D721Med (cell line): Measurements from ENCODE around the gene PLEKHB2.

Experiments used
- DNase-seq: peaks from one replicate; pipeline ENCODE4 v3.0.0; 2011; ENCODE audit warnings: low spot score; ENCODE audit not compliant: insufficient read length
- FAIRE-seq: peaks from 2 replicates; lab custom pipeline; 2011; peaks lifted over from hg19 to GRCh38; lab: Jason Lieb, UNC
- TF ChIP-seq, protein P1 (sequence below): IDR thresholded peaks from 2 replicates; pipeline ENCODE4 v1.5.1; 2012; ENCODE audit warnings: mild to moderate bottlenecking, control low read depth; ENCODE audit not compliant: insufficient read depth; ENCODE audit errors: missing control alignments

The PLEKHB2 gene

DNA sequence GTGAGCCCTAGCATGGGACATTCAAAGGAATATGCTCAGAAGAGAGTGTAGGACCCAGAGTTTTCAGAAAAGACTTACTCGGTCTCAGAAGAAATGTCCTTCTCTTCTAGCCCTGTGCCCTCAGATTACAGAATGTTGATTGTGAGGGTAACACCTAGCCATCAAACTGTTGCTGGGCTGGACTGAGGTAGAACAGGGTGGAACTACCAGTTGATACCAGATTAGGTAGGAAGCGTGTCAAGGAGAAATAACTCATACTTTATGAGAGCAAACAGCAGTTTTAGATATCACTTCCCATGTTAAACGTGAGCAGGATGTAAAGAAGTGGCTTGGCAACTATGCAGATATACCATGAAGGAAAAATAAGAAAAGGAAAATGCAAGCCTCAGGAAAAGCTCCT, 22.8 kb downstream of the PLEKHB2 start:
- DNase-seq (no peak), FAIRE-seq (no peak)
- TF ChIP-seq, protein P1, sequence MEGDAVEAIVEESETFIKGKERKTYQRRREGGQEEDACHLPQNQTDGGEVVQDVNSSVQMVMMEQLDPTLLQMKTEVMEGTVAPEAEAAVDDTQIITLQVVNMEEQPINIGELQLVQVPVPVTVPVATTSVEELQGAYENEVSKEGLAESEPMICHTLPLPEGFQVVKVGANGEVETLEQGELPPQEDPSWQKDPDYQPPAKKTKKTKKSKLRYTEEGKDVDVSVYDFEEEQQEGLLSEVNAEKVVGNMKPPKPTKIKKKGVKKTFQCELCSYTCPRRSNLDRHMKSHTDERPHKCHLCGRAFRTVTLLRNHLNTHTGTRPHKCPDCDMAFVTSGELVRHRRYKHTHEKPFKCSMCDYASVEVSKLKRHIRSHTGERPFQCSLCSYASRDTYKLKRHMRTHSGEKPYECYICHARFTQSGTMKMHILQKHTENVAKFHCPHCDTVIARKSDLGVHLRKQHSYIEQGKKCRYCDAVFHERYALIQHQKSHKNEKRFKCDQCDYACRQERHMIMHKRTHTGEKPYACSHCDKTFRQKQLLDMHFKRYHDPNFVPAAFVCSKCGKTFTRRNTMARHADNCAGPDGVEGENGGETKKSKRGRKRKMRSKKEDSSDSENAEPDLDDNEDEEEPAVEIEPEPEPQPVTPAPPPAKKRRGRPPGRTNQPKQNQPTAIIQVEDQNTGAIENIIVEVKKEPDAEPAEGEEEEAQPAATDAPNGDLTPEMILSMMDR, result no peak

DNA sequence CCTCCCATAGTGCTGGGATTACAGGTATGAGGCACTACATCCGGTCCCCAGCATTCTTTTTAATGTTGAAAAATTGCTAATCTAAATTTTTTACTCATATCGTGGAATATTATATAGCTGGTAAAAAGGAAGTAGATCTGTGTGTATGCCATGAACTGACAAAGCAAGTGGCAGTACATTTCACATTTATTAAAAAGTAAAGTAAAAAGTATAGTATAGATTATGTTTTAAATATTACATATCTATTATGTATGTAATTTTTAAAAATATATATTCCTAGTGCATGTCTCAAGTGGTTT, 25.1 kb downstream of the PLEKHB2 start:
- TF ChIP-seq, protein P1, result no peak
- no peak for DNase-seq
- FAIRE-seq, result no peak

DNA sequence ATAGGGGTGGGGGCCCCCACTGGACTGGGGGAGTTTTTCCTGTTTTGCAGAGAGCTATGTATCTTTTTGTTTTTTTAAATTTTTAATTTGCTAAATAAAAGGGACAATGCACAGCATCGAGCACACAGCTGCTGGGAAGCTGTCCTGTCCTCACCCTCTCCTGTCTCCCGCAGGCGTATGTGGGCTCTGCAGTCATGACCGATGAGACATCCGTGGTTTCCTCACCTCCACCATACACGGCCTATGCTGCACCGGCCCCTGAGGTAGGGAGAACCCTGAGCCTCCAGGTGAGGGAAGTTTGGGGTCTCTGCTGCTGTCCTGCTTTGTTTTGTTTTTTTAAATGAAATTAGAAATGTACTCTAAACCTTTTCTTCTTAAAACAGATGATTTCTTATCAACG, 27.6 kb downstream of the PLEKHB2 start:
- no peak for DNase-seq

DNA sequence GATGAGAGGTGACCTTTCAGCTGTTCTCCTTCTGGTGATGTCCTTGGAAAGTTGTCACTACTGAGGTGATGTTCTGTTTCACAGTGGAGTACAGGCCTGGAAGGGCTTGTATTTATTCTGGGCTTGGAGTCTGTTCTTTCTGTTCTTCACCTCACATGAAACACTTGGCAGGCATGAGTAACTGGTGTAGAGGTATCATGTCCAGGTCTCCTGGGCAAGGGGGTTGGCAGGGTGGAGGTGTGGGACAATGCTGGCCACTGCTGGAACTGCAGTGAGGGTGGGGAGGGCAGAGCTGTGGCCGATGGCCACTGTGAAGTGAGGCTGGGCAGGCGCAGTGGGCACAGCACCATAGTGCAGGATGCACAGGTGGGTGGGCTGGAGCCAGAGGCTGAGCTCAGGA, 35.4 kb downstream of the PLEKHB2 start:
- FAIRE-seq (no peak), DNase-seq (no peak)
- TF ChIP-seq, protein P1, result no peak

More for the DNA sequence above, 27.6 kb downstream of the PLEKHB2 start:
- no peak for FAIRE-seq
- TF ChIP-seq, protein P1, result no peak

DNA sequence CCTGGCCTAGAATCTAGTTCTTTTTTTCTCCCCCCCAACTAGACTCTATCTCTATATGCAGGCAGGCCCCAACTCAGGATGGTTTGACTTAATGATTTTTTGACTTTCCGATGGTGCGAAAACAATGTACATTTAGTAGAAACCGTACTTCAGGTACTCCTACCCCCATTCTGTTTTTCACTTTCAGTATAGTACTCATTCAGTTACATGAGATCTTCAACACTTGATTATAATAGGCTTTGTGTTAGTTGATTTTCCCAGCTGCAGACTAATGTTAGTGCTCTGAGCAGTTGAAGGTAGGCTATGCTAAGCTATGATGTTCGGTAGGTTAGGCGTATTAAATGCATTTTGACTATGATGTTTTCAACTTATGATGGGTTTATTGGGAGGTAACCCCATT, 37.7 kb downstream of the PLEKHB2 start:
- TF ChIP-seq, protein P1, result no peak
- FAIRE-seq (no peak), DNase-seq (no peak)

DNA sequence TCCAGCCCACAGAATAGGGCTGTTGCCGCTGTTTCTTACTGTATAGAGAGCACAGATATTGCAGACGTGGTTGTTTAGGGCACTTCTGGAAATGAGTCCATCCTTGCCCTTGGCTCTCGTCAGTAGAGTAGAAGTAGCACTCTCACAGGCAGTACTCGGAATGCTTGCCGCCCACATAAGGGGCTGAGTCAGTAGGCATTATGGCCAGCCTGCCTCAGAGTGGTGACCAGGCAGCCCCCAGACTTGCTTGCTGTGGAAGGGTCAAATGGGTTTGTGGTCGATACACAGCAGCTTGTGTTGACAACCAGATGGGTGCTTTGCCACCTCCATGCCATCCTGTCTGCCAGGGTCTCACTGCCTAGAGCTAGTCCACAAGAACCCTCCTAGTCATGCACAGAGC, 38.7 kb downstream of the PLEKHB2 start:
- FAIRE-seq (no peak), DNase-seq (no peak)
- TF ChIP-seq, protein P1, result no peak

DNA sequence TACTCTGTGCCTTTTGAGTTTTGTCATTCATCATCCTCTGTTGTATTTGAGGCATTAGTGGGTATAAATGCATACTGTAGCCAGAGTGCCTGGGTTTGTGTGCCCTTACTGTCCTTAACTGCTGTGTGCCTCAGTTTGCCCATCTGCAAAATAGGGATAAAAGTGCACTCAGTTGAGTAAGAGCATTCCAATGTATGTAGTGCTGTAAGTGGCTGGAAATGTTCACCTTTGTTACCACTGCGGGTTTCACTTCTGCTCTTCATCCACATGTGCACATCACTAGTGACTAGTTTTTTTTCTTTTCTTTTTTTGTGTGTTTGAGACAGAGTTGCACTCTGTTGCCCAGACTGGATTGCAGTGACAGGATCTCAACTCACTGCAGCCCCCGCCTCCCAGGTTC, 39.9 kb downstream of the PLEKHB2 start:
- TF ChIP-seq, protein P1, result no peak
- FAIRE-seq (no peak), DNase-seq (no peak)
